Fibroblast of lung (primary cell): Measurements from ENCODE around the gene SAPCD2. TPM values are rescaled to one million over a fixed set of nuclear protein-coding genes. Genes with fewer than 3 reads are reported as not detected.
"Not testable (repeated sequence)": the region's sequence is repeated elsewhere in the genome, so short reads cannot be mapped to it uniquely, and the experiment has no call there.

Source experiments
- DNase-seq, 2 donors: peaks; one replicate each; pipeline versions ENCODE4 v3.0.0 to v3.0.0-alpha.2; 2010; ENCODE audit warnings: low read depth in 2 of 2
- H2AFZ ChIP-seq: 2 replicates; pipeline ENCODE4 v1.5.1; 2012; ENCODE audit warnings: low read length, control low read depth, inconsistent platforms
- H3K27ac ChIP-seq: 2 replicates; pipeline ENCODE4 v1.5.1; 2011; ENCODE audit warnings: low read length, control low read depth; ENCODE audit not compliant: insufficient read depth
- H3K27me3 ChIP-seq: 2 replicates; pipeline ENCODE4 v1.5.1; 2011; ENCODE audit warnings: mild to moderate bottlenecking, low read length; ENCODE audit not compliant: control insufficient read depth, insufficient read depth
- H3K36me3 ChIP-seq: 2 replicates; pipeline ENCODE4 v1.5.1; 2011; ENCODE audit warnings: low read length; ENCODE audit not compliant: control insufficient read depth, insufficient read depth
- H3K4me1 ChIP-seq: 2 replicates; pipeline ENCODE4 v1.5.1; 2011; ENCODE audit warnings: low read length; ENCODE audit not compliant: control insufficient read depth, insufficient read depth; ENCODE audit errors: extremely low read depth
- H3K4me2 ChIP-seq: 2 replicates; pipeline ENCODE4 v1.5.1; 2011; ENCODE audit warnings: low read length, control low read depth; ENCODE audit not compliant: insufficient read depth; ENCODE audit errors: extremely low read depth
- H3K4me3 ChIP-seq, 4 experiments: fragments of 200-600 bp in 1 of 4; sonication (generic) in 1 of 4; replicated peaks in 1 of 4; 2 replicates each; pipeline ENCODE4 v1.5.1; 2011 to 2016; ENCODE audit warnings: low read length in 4 of 4, low read depth in 3 of 4, mild to moderate bottlenecking in 3 of 4, control low read depth in 2 of 4, inconsistent platforms in 1 of 4, mixed read lengths in 1 of 4; ENCODE audit not compliant: insufficient read depth in 1 of 4; ENCODE audit errors: control extremely low read depth in 1 of 4
- H3K79me2 ChIP-seq: 2 replicates; pipeline ENCODE4 v1.5.1; 2012; ENCODE audit warnings: mild to moderate bottlenecking, low read length, inconsistent platforms; ENCODE audit not compliant: control insufficient read depth, insufficient read depth
- H3K9ac ChIP-seq: 2 replicates; pipeline ENCODE4 v1.5.1; 2011; ENCODE audit warnings: mild to moderate bottlenecking, low read length, control low read depth; ENCODE audit not compliant: insufficient read depth
- H3K9me3 ChIP-seq: 2 replicates; pipeline ENCODE4 v1.5.1; 2012; ENCODE audit warnings: low read depth, low read length; ENCODE audit not compliant: control insufficient read depth, insufficient read depth
- H4K20me1 ChIP-seq: 2 replicates; pipeline ENCODE4 v1.5.1; 2011; ENCODE audit warnings: low read length; ENCODE audit not compliant: control insufficient read depth, insufficient read depth; ENCODE audit errors: extremely low read depth
- CTCF ChIP-seq, 2 donors: IDR thresholded peaks in 1 of 2; conservative IDR thresholded peaks in 1 of 2; 1 replicate in 1 of 2; 2 replicates in 1 of 2; pipeline ENCODE4 v1.5.1; 2011 to 2012; ENCODE audit warnings: low read length in 2 of 2, control low read depth in 1 of 2, inconsistent platforms in 1 of 2, low read depth in 1 of 2, mild to moderate bottlenecking in 1 of 2
- EZH2 ChIP-seq: IDR thresholded peaks from 2 replicates; pipeline ENCODE4 v1.5.1; 2012; ENCODE audit warnings: low read length, control low read depth, mild to moderate bottlenecking; ENCODE audit errors: missing control alignments
- polyA plus RNA-seq, 2 donors: library from polyadenylated mRNA; depleted of rRNA in 1 of 2; stranded (reverse) in 1 of 2; unstranded in 1 of 2; fragments of >200 nt; gene quantifications; 2 replicates each; pipeline ENCODE4 v1.2.1, GENCODE V29; 2011 to 2012; ENCODE audit warnings: missing spikeins in 1 of 2
- total RNA-seq: library from RNA; depleted of rRNA; stranded (reverse); fragments of >200 nt; gene quantifications from 2 replicates; pipeline ENCODE4 v1.2.1, GENCODE V29; 2014

SAPCD2 gene
- total and polyA plus RNA-seq, 2 donors (not counting 1 experiment from before 2014, with no cell fraction given) = 0.85 to 2.8 TPM

- H3K4me2 ChIP-seq = no peak overlapping the region
- H3K9ac ChIP-seq = no peak overlapping the region
- peaks cover 3% of the 10 kb centered on the region for H3K4me1 ChIP-seq
- H3K9me3 ChIP-seq = no peaks in the 10 kb centered on the region
- H3K79me2 ChIP-seq = no peaks in the 10 kb centered on the region
- no peak overlapping the region for H3K4me3 ChIP-seq
- H2AFZ ChIP-seq = no peak overlapping the region
- DNase-seq = peak in 1 of 2 donors; percentile 39
- H3K27ac ChIP-seq = no peak overlapping the region
- no peaks in the 10 kb centered on the region for H4K20me1 ChIP-seq
- H3K36me3 ChIP-seq = no peaks in the 10 kb centered on the region
- H3K27me3 ChIP-seq = no peaks in the 10 kb centered on the region
- TF ChIP-seq CTCF (conservative IDR thresholded peaks at IDR 0.05 in 1 of 2, IDR thresholded peaks at IDR 0.05 in 1 of 2; ENCODE audit: low read depth in 1 of 2, low read length in 2 of 2) = peak; percentile 78 to 89
- no peak for TF ChIP-seq EZH2
Measured at GRCh38 chr9:137064027-137064879, 6.1 kb downstream of the SAPCD2 start.

GRCh38 chr9:137063311-137064026, 6.9 kb downstream of the SAPCD2 start:
- no peak overlapping the region for H3K4me2 ChIP-seq
- no peak overlapping the region for H3K9ac ChIP-seq
- H2AFZ ChIP-seq = no peak overlapping the region
- no peaks in the 10 kb centered on the region for H3K4me1 ChIP-seq
- H3K27ac ChIP-seq = no peak overlapping the region
- H3K27me3 ChIP-seq = peaks cover 2% of the 10 kb centered on the region
- H3K9me3 ChIP-seq = no peaks in the 10 kb centered on the region
- H4K20me1 ChIP-seq = no peaks in the 10 kb centered on the region
- TF ChIP-seq CTCF (conservative IDR thresholded peaks at IDR 0.05 in 1 of 2, IDR thresholded peaks at IDR 0.05 in 1 of 2; ENCODE audit: low read depth in 1 of 2, low read length in 2 of 2) (no peak), EZH2 (no peak)
- H3K4me3 ChIP-seq = no peak overlapping the region
- no peaks in the 10 kb centered on the region for H3K79me2 ChIP-seq
- DNase-seq = no peak
- H3K36me3 ChIP-seq = no peaks in the 10 kb centered on the region

- H3K27ac ChIP-seq, H3K9me3 ChIP-seq, H3K36me3 ChIP-seq, H3K4me1 ChIP-seq, DNase-seq, H3K27me3 ChIP-seq, H3K9ac ChIP-seq, H4K20me1 ChIP-seq, H3K79me2 ChIP-seq, H3K4me3 ChIP-seq, H3K4me2 ChIP-seq, H2AFZ ChIP-seq: not testable (repeated sequence)
Measured at GRCh38 chr9:137062798-137063197, 7.6 kb downstream of the SAPCD2 start.
